Measurements from ENCODE around the gene WFDC13.

GRCh38 chr20:45758096-45758495 lies 56.3 kb downstream of the WFDC13 start:
- TF ChIP-seq CTCF (conservative IDR thresholded peaks at IDR 0.05; ENCODE audit: low read depth, low read length) (no peak), EZH2 (IDR thresholded peaks at IDR 0.05; ENCODE audit: low read length, unreplicated experiment) (no peak)
